Naive thymus-derived CD4-positive, alpha-beta T cell (primary cell): ENCODE data around the gene ARID3C. TPM values are rescaled to one million over a fixed set of nuclear protein-coding genes. Genes with fewer than 3 reads are reported as not detected.
A peak's percentile ranks its signal among the peaks of the same experiment; 100 is the strongest.

Experiments used
- ATAC-seq: fragments of 150-1000 bp; cut with Tn5 transposase; 2 replicates; pipeline ENCODE4 v1.10.0; 2021; ENCODE audit warnings: mild to moderate bottlenecking, moderate library complexity
- CTCF ChIA-PET: fragments of 350-600 bp; sonication (Branson Sonifier 250); formaldehyde crosslinking; loops from one replicate; lab custom pipeline; 2021; ENCODE audit warnings: antibody characterized with exemption; lab: Charles Lee
- POLR2A ChIA-PET: fragments of 350-600 bp; sonication (Branson Sonifier 250); formaldehyde crosslinking; loops from one replicate; lab custom pipeline; 2021; ENCODE audit warnings: antibody characterized with exemption, inconsistent platforms; lab: Charles Lee
- DNase-seq, 9 donors: peaks; one replicate each; pipeline versions ENCODE4 v3.0.0 to v3.0.0-alpha.2; 2020 to 2022; ENCODE audit warnings: mixed read lengths in 1 of 9
- H3K27ac ChIP-seq: one replicate; pipeline ENCODE4 v1.7.0; 2013; ENCODE audit warnings: mild to moderate bottlenecking, low read depth, low read length, moderate library complexity
- H3K27me3 ChIP-seq, 2 donors: one replicate each; pipeline ENCODE4 v1.7.0; 2013; ENCODE audit warnings: low read length in 2 of 2, mild to moderate bottlenecking in 2 of 2, moderate library complexity in 2 of 2; ENCODE audit not compliant: control insufficient read depth in 2 of 2, insufficient read depth in 2 of 2
- H3K36me3 ChIP-seq, 3 experiments: 1 replicate in 2 of 3; 2 replicates in 1 of 3; pipeline ENCODE4 v1.7.0; 2013; ENCODE audit warnings: low read length in 3 of 3, mild to moderate bottlenecking in 3 of 3, moderate library complexity in 1 of 3; ENCODE audit not compliant: insufficient read depth in 3 of 3, control insufficient read depth in 2 of 3
- H3K4me1 ChIP-seq, 2 donors: one replicate each; pipeline ENCODE4 v1.7.0; 2013; ENCODE audit warnings: low read length in 2 of 2, mild to moderate bottlenecking in 2 of 2, moderate library complexity in 1 of 2; ENCODE audit not compliant: control insufficient read depth in 2 of 2, insufficient read depth in 2 of 2
- H3K4me3 ChIP-seq: 2 replicates; pipeline ENCODE4 v1.7.0; 2013; ENCODE audit warnings: mild to moderate bottlenecking, low read length
- H3K9me3 ChIP-seq, 3 experiments: 1 replicate in 2 of 3; 2 replicates in 1 of 3; pipeline ENCODE4 v1.7.0; 2013; ENCODE audit warnings: low read length in 3 of 3; ENCODE audit not compliant: control insufficient read depth in 2 of 3
- H3K27ac Mint-ChIP-seq, 9 donors: one replicate each; pipeline ENCODE4 v1.8.0; 2020 to 2022; ENCODE audit warnings: mixed read lengths in 9 of 9, mild to moderate bottlenecking in 8 of 9, moderate library complexity in 5 of 9, inconsistent platforms in 2 of 9
- H3K27me3 Mint-ChIP-seq, 5 donors: one replicate each; pipeline ENCODE4 v1.8.0; 2021 to 2022; ENCODE audit warnings: mixed read lengths in 5 of 5, mild to moderate bottlenecking in 1 of 5
- H3K36me3 Mint-ChIP-seq, 5 donors: one replicate each; pipeline ENCODE4 v1.8.0; 2020 to 2022; ENCODE audit warnings: mixed read lengths in 5 of 5, mild to moderate bottlenecking in 3 of 5, inconsistent platforms in 1 of 5
- H3K4me1 Mint-ChIP-seq, 7 donors: one replicate each; pipeline ENCODE4 v1.8.0; 2020 to 2022; ENCODE audit warnings: mixed read lengths in 7 of 7, mild to moderate bottlenecking in 3 of 7, inconsistent platforms in 1 of 7
- H3K4me3 Mint-ChIP-seq, 10 donors: one replicate each; pipeline ENCODE4 v1.8.0; 2020 to 2022; ENCODE audit warnings: mild to moderate bottlenecking in 10 of 10, mixed read lengths in 10 of 10, moderate library complexity in 6 of 10, inconsistent platforms in 2 of 10
- H3K9me3 Mint-ChIP-seq, 11 donors: one replicate each; pipeline ENCODE4 v1.8.0; 2020 to 2022; ENCODE audit warnings: mixed read lengths in 11 of 11, mild to moderate bottlenecking in 4 of 11, inconsistent platforms in 1 of 11, moderate library complexity in 1 of 11
- intact Hi-C, 2 donors: fragments of 100-400 bp; cut with micrococcal nuclease; formaldehyde crosslinking; loops; one replicate each; pipeline ENCODE4 v1.15.1; 2023
- polyA plus RNA-seq, 2 donors: library from polyadenylated mRNA; unstranded; fragments of 300-500 nt; fragmentation: Illumina TruSeq; gene quantifications; one replicate each; pipeline ENCODE4 v1.2.3, GENCODE V29; 2021
- total RNA-seq, 6 experiments: library from RNA in 5 of 6; stranded (reverse) in 5 of 6; gene quantifications; 1 replicate in 5 of 6; 2 replicates in 1 of 6; pipeline ENCODE4 v1.2.3 and lab custom pipeline; 2021 to 2026

The ARID3C gene
- total and polyA plus RNA-seq, 7 experiments from 2014 or later: 0.27 to 0.36 TPM; not detected in 5

- ATAC-seq: no peak
- H3K27ac ChIP-seq: no peak overlapping the region
- H3K36me3 ChIP-seq: peaks cover 13 to 42% (median 15%) of the 10 kb centered on the region in 3 experiments
- H3K4me3 ChIP-seq: no peak overlapping the region
- intact Hi-C loops: no loop called here
- ChIA-PET CTCF (interaction anchor here (1.7 to 7.2 kb wide), 2 partner anchors 12 to 16 kb away, joined by 3 to 50 read pairs; partner anchors contain the start of gene CCL27), POLR2A (interaction anchor here (0.6 to 5.9 kb wide), 3 partner anchors 12 to 16 kb away, joined by 3 to 79 read pairs (median 11); partner anchors contain the start of genes CCL27 and SIGMAR1)
- H3K27me3 ChIP-seq: no peaks in the 10 kb centered on the region
- H3K27me3 Mint-ChIP-seq: no peaks in the 10 kb centered on the region
- DNase-seq: no peak
- peaks cover 23 to 33% of the 10 kb centered on the region in 2 donors for H3K4me1 ChIP-seq
- no peaks in the 10 kb centered on the region for H3K9me3 Mint-ChIP-seq
- H3K4me3 Mint-ChIP-seq: no peak overlapping the region
- no peaks in the 10 kb centered on the region for H3K9me3 ChIP-seq
- peak overlapping the region in 6 of 9 donors; percentile 6 to 85 (median 52) for H3K27ac Mint-ChIP-seq
- peaks cover 38 to 71% (median 58%) of the 10 kb centered on the region in 7 donors for H3K4me1 Mint-ChIP-seq
- peaks cover 6 to 27% (median 9%) of the 10 kb centered on the region in 5 donors for H3K36me3 Mint-ChIP-seq
Observed at GRCh38 chr9:34650816-34651215, 21.9 kb upstream of the ARID3C start.

GRCh38 chr9:34648673-34649072 is 19.8 kb upstream of the ARID3C start:
- no peak overlapping the region for H3K4me3 ChIP-seq
- Mint-ChIP-seq H3K9me3 (no peaks in the 10 kb centered on the region), H3K4me3 (peak overlapping the region; percentile 33 to 96 (median 84)), H3K36me3 (peaks cover 6 to 27% (median 9%) of the 10 kb centered on the region in 5 donors), H3K27ac (peak overlapping the region in 7 of 9 donors; percentile 1 to 92 (median 86)), H3K4me1 (peaks cover 33 to 67% (median 51%) of the 10 kb centered on the region in 7 donors), H3K27me3 (no peaks in the 10 kb centered on the region)
- DNase-seq (no peak), ATAC-seq (no peak)
- intact Hi-C loops: loop anchor here (5.0 kb wide), 1 partner anchor 36 kb away; the partner anchor contains the start of gene RPP25L (in 2 of the 2)
- H3K36me3 ChIP-seq: peaks cover 13 to 42% (median 15%) of the 10 kb centered on the region in 3 experiments
- POLR2A ChIA-PET: interaction anchor here (1.2 to 5.9 kb wide), 3 partner anchors 9 to 14 kb away, joined by 3 to 87 read pairs (median 79); partner anchors contain the start of genes CCL27 and SIGMAR1
- no peaks in the 10 kb centered on the region for H3K9me3 ChIP-seq
- peaks cover 23 to 33% of the 10 kb centered on the region in 2 donors for H3K4me1 ChIP-seq
- H3K27me3 ChIP-seq: no peaks in the 10 kb centered on the region
- H3K27ac ChIP-seq: no peak overlapping the region
- CTCF ChIA-PET: interaction anchor here (1.1 to 7.2 kb wide), 2 partner anchors 14 kb away, joined by 4 to 50 read pairs; partner anchors contain the start of gene CCL27

GRCh38 chr9:34647651-34648050 is 18.8 kb upstream of the ARID3C start:
- DNase-seq (no peak), ATAC-seq (no peak)
- intact Hi-C loops: loop anchor here (2.0 to 5.0 kb wide), 2 partner anchors 35 to 1085 kb away; partner anchors contain the start of genes RPP25L (in 2 of the 2), CREB3 (in 1 of the 2) and TLN1 (in 1 of the 2)
- Histone ChIP-seq H3K36me3 (peaks cover 13 to 42% (median 15%) of the 10 kb centered on the region in 3 experiments), H3K27ac (peak overlapping the region; percentile 87), H3K4me3 (peak overlapping the region; percentile 90), H3K9me3 (no peaks in the 10 kb centered on the region), H3K27me3 (no peaks in the 10 kb centered on the region), H3K4me1 (peaks cover 23 to 25% of the 10 kb centered on the region in 2 donors)
- H3K27me3 Mint-ChIP-seq: no peaks in the 10 kb centered on the region
- peak overlapping the region; percentile 82 to 96 (median 92) for H3K4me3 Mint-ChIP-seq
- peak overlapping the region; percentile 86 to 94 (median 90) for H3K27ac Mint-ChIP-seq
- ChIA-PET CTCF (interaction anchor here (1.2 to 7.2 kb wide), 10 partner anchors 10 to 55 kb away, joined by 3 to 50 read pairs (median 10); partner anchors contain the start of genes CCL27, RPP25L and SIGMAR1), POLR2A (interaction anchor here (0.6 to 5.9 kb wide), 8 partner anchors 7 to 1084 kb away, joined by 3 to 87 read pairs (median 6); partner anchors contain the start of genes CCL27, SIGMAR1 and TLN1)
- H3K4me1 Mint-ChIP-seq: peaks cover 25 to 59% (median 42%) of the 10 kb centered on the region in 7 donors
- no peaks in the 10 kb centered on the region for H3K9me3 Mint-ChIP-seq
- H3K36me3 Mint-ChIP-seq: peaks cover 6 to 27% (median 9%) of the 10 kb centered on the region in 5 donors

- ATAC-seq (no peak), DNase-seq (no peak)
- H3K36me3 Mint-ChIP-seq: peaks cover 6 to 27% (median 9%) of the 10 kb centered on the region in 5 donors
- peak overlapping the region; percentile 90 for H3K4me3 ChIP-seq
- peak overlapping the region; percentile 87 for H3K27ac ChIP-seq
- H3K27ac Mint-ChIP-seq: peak overlapping the region; percentile 86 to 94 (median 90)
- H3K9me3 ChIP-seq: no peaks in the 10 kb centered on the region
- ChIA-PET POLR2A (interaction anchor here (1.0 to 5.9 kb wide), 10 partner anchors 8 to 1480 kb away, joined by 3 to 87 read pairs (median 6); partner anchors contain the start of genes B4GALT1, CCL27, DCTN3 and SIGMAR1), CTCF (interaction anchor here (0.6 to 7.2 kb wide), 17 partner anchors 9 to 248 kb away, joined by 3 to 50 read pairs (median 5); partner anchors contain the start of genes CCL27, DCTN3, RPP25L and SIGMAR1)
- H3K4me1 ChIP-seq: peaks cover 20 to 23% of the 10 kb centered on the region in 2 donors
- H3K4me1 Mint-ChIP-seq: peaks cover 19 to 52% (median 37%) of the 10 kb centered on the region in 7 donors
- H3K27me3 Mint-ChIP-seq: no peaks in the 10 kb centered on the region
- peak overlapping the region; percentile 82 to 96 (median 92) for H3K4me3 Mint-ChIP-seq
- intact Hi-C loops: loop anchor here (2.0 to 5.0 kb wide), 2 partner anchors 35 to 1086 kb away; partner anchors contain the start of genes RPP25L (in 2 of the 2), CREB3 (in 1 of the 2) and TLN1 (in 1 of the 2)
- peaks cover 13 to 42% (median 15%) of the 10 kb centered on the region in 3 experiments for H3K36me3 ChIP-seq
- no peaks in the 10 kb centered on the region for H3K27me3 ChIP-seq
- no peaks in the 10 kb centered on the region for H3K9me3 Mint-ChIP-seq
Observed at GRCh38 chr9:34647084-34647403, 18.2 kb upstream of the ARID3C start.

- POLR2A ChIA-PET: interaction anchor here (0.6 to 5.9 kb wide), 14 partner anchors 9 to 1479 kb away, joined by 3 to 87 read pairs (median 4); partner anchors contain the start of genes B4GALT1, CCL27, DCTN3 and SIGMAR1
- peak within 1 kb of the TSS; percentile 87 for H3K27ac ChIP-seq
- Mint-ChIP-seq H3K36me3 (peaks cover 6 to 27% (median 9%) of the 10 kb centered on the region in 5 donors), H3K27me3 (no peaks in the 10 kb centered on the region), H3K27ac (peak within 1 kb of the TSS; percentile 86 to 94 (median 90)), H3K4me1 (peaks cover 18 to 48% (median 34%) of the 10 kb centered on the region in 7 donors), H3K4me3 (peak within 1 kb of the TSS; percentile 82 to 96 (median 92)), H3K9me3 (no peaks in the 10 kb centered on the region)
- intact Hi-C loops: loop anchor here (1.0 to 5.0 kb wide), 7 partner anchors 8 to 1086 kb away; partner anchors contain the start of genes RPP25L (in 2 of the 2), CREB3 (in 1 of the 2), DCTN3 (in 1 of the 2) and SIGMAR1 (in 1 of the 2)
- peak within 1 kb of the TSS; percentile 90 for H3K4me3 ChIP-seq
- CTCF ChIA-PET: interaction anchor here (0.6 to 7.2 kb wide), 17 partner anchors 9 to 249 kb away, joined by 3 to 50 read pairs (median 5); partner anchors contain the start of genes CCL27, DCTN3, RPP25L and SIGMAR1
- no peaks in the 10 kb centered on the region for H3K9me3 ChIP-seq
- ATAC-seq (peak; percentile 96), DNase-seq (peak; percentile 82 to 98 (median 93))
- H3K36me3 ChIP-seq: peaks cover 13 to 38% (median 15%) of the 10 kb centered on the region in 3 experiments
- H3K27me3 ChIP-seq: no peaks in the 10 kb centered on the region
- peaks cover 20 to 23% of the 10 kb centered on the region in 2 donors for H3K4me1 ChIP-seq
Observed at GRCh38 chr9:34646211-34647083, 17.6 kb upstream of the ARID3C start, which contains the start of gene GALT. Gene GALT, plus strand, starts transcription at chr9:34646675. Its CDS starts 30 bp downstream, at chr9:34646705.
